ENCODE data around the gene EHD1. TPM values are rescaled to one million over a fixed set of nuclear protein-coding genes. Genes with fewer than 3 reads are reported as not detected.

Gene EHD1
- total and polyA plus RNA-seq, 2 of the 4 experiments (the other 2 are of a cell fraction) = 107 to 209 TPM

DNA sequence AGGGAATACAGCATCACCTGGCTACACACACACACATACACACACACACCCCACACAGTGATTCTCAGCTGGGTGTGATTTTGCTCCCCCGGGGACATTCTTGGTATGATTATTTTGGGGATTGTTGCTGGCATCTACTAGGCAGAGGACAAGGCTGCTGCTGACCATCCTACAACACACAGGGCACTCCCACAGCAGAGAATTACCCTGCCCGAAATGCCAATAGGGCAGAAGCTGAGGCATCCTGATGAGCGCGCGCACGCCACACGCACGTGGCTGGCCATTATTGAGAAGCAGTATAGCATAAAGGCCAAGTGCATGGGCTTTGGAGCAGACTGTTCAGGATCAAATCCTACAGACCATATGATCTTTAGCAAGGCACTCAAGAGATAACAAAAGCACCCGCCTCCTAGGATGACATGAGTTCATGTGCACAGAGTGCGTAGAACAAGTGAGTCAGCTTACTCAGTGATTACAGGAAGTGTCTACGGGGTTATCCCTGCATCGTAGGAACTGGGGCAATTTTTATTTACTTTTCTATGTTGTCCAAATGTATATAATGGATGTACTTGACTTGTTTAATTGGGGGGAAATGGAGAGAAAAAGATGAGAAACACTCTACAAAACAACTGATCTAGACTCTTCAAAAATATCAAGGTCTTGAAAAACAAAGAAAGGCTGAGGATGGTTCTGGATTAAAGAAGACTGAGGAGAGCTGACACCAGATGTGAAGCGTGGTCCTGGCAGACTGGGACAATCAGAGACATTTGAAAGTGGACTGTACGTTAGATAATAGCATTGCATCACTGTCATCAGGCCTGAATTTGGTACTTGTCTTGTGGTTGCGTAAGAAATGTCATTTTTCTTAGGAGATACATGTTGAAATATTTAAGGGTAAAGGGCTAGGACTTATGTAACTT lies 7.2 kb upstream of the EHD1 start:
- WGBS, 2 experiments (ENCODE audit: extremely low coverage in 2 of 2, insufficient read length in 1 of 2) = 75% methylated on average over 6 of the region's 15 CpGs; no CpG with 5 or more reads in 1 of the 2 experiments
- H3K56ac ChIP-seq (ENCODE audit: extremely low read depth, insufficient read depth, low read length) = no peak overlapping the region
- H3K79me1 ChIP-seq (ENCODE audit: low read depth in 1 of 2, low read length in 2 of 2) = peaks cover 0 to 3% of the 10 kb centered on the region in 2 experiments; a peak in 1 of 4 replicates
- dilution Hi-C loops (cut with HindIII; ENCODE audit: low sequenced_read_pairs, unreplicated experiment) (no loop called here), intact Hi-C loops (cut with micrococcal nuclease) (no loop called here), in situ Hi-C loops (cut with MboI; ENCODE audit: low sequenced_read_pairs) (no loop called here)
- no peak overlapping the region for H2AFZ ChIP-seq (replicated peaks; ENCODE audit: low read length, poor library complexity)
- peaks cover 3% of the 10 kb centered on the region; the same call in 1 of the 2 replicates for H4K20me1 ChIP-seq (ENCODE audit: insufficient read depth, low read length)
- peak overlapping the region; percentile 42 for H3K4ac ChIP-seq (ENCODE audit: low read depth, low read length)
- peak overlapping the region; percentile 34 for H3K14ac ChIP-seq (replicated peaks; ENCODE audit: low read depth, low read length)
- ChIA-PET POLR2A (ENCODE audit: unreplicated experiment) (no interaction called here), CTCF (interaction anchor here (0.6 kb wide), 1 partner anchor 1263 kb away, joined by 4 read pairs; no protein-coding TSS in a partner anchor)
- ATAC-seq (ENCODE audit: low read depth) = peak; percentile 83
- peak overlapping the region; percentile 41 for H2AK5ac ChIP-seq (ENCODE audit: low read depth, low read length)
- H3K4me1 ChIP-seq (ENCODE audit: control insufficient read depth, insufficient read depth, low read length) = peaks cover 10% of the 10 kb centered on the region
- 0 out of 2 replicates have a peak overlapping the region, but pooled peaks have one; percentile 4 for H4K91ac ChIP-seq (ENCODE audit: insufficient read depth, low read depth, low read length)
- peak overlapping the region; percentile 79 for H2BK5ac ChIP-seq (ENCODE audit: low read depth, low read length, poor library complexity, severe bottlenecking)
- peak overlapping the region; percentile 5; the same call in 1 of the 2 replicates for H2BK120ac ChIP-seq (ENCODE audit: low read depth, low read length)
- peaks cover 12% of the 10 kb centered on the region for H3K9me1 ChIP-seq (ENCODE audit: insufficient read depth, low read length)
- H3K36me3 ChIP-seq (ENCODE audit: control insufficient read depth, insufficient read depth, low read length) = no peaks in the 10 kb centered on the region
- H2BK15ac ChIP-seq (ENCODE audit: low read depth, low read length) = peak overlapping the region; percentile 18; the same call in 2 of the 3 replicates
- BruUV-seq (replicated peaks) = no TSS peak
- no peak overlapping the region for H3K4me3 ChIP-seq (ENCODE audit: insufficient read depth, low read depth, low read length)
- peak overlapping the region; percentile 50 for H3K4me2 ChIP-seq (ENCODE audit: low read depth, low read length)
- no peaks in the 10 kb centered on the region for H3K9me3 ChIP-seq (ENCODE audit: control insufficient read depth, insufficient read depth, low read length)
- H4K8ac ChIP-seq (ENCODE audit: low read depth in 2 of 2, low read length in 2 of 2) = peak overlapping the region in 1 of 2 experiments; percentile 71; a peak in 2 of 4 replicates
- peak overlapping the region; percentile 27; the same call in 1 of the 2 replicates for H2BK20ac ChIP-seq (ENCODE audit: low read depth, low read length)
- peak overlapping the region; percentile 48; the same call in 1 of the 2 replicates for H4K5ac ChIP-seq (ENCODE audit: low read depth, low read length)
- H3K9ac ChIP-seq (ENCODE audit: low read depth, low read length) = no peak overlapping the region
- DNase-seq = peak; percentile 94
- H3K23ac ChIP-seq (ENCODE audit: low read depth, low read length) = peak overlapping the region; percentile 61; the same call in 1 of the 2 replicates
- H2AK9ac ChIP-seq (replicated peaks; ENCODE audit: low read depth, low read length, poor library complexity) = peak overlapping the region; percentile 6
- H3K27me3 ChIP-seq (ENCODE audit: control insufficient read depth, insufficient read depth, low read length) = no peaks in the 10 kb centered on the region
- peak overlapping the region; percentile 55; the same call in 1 of the 2 replicates for H3K27ac ChIP-seq (ENCODE audit: insufficient read depth, low read length)
- H3K18ac ChIP-seq (ENCODE audit: low read depth, low read length) = peak overlapping the region; percentile 49; the same call in 1 of the 2 replicates
- TF ChIP-seq MXI1 (IDR thresholded peaks at IDR 0.05; ENCODE audit: borderline replicate concordance, low read depth, low read length) (peak; percentile 67; the same call in 1 of the 2 replicates), RCOR1 (IDR thresholded peaks at IDR 0.05; ENCODE audit: insufficient replicate concordance, low read length) (no peak), RAD21 (IDR thresholded peaks at IDR 0.05; ENCODE audit: low read length) (no peak), SMC3 (IDR thresholded peaks at IDR 0.05; ENCODE audit: low read depth, low read length) (no peak), USF2 (IDR thresholded peaks at IDR 0.05; ENCODE audit: low read depth, low read length) (peak; percentile 29; the same call in 1 of the 2 replicates), NFE2L2 (IDR thresholded peaks at IDR 0.05; ENCODE audit: low read depth, low read length) (peak; percentile 38; the same call in 1 of the 2 replicates), BHLHE40 (IDR thresholded peaks at IDR 0.05; ENCODE audit: low read depth, low read length) (peak; percentile 79; the same call in 1 of the 2 replicates), CEBPB (IDR thresholded peaks at IDR 0.05; ENCODE audit: low read depth, low read length) (peak; percentile 98), RFX5 (IDR thresholded peaks at IDR 0.05; ENCODE audit: low read depth, low read length) (no peak), POLR2A (IDR thresholded peaks at IDR 0.05; ENCODE audit: low read depth, low read length) (no peak), MAFK (IDR thresholded peaks at IDR 0.05; ENCODE audit: low read depth, low read length) (0 out of 2 replicates have a peak, but pooled peaks have one; percentile 12), ELK1 (IDR thresholded peaks at IDR 0.05; ENCODE audit: borderline replicate concordance, low read depth, low read length) (no peak)

Measured in IMR-90 (cell line).